Effector CD4-positive, alpha-beta T cell (primary cell): ENCODE measurements around the gene COPS8.

Experiments
- DNase-seq: peaks from one replicate; pipeline ENCODE4 v3.0.0-alpha.2; 2020

COPS8 gene

GRCh38 chr2:237066396-237066795 lies 19.3 kb upstream of the COPS8 start:
- no peak for DNase-seq

GRCh38 chr2:237068005-237068576 lies 17.6 kb upstream of the COPS8 start:
- DNase-seq, result no peak

GRCh38 chr2:237072067-237072931 lies 13.4 kb upstream of the COPS8 start:
- DNase-seq, result peak; percentile 69

DNA sequence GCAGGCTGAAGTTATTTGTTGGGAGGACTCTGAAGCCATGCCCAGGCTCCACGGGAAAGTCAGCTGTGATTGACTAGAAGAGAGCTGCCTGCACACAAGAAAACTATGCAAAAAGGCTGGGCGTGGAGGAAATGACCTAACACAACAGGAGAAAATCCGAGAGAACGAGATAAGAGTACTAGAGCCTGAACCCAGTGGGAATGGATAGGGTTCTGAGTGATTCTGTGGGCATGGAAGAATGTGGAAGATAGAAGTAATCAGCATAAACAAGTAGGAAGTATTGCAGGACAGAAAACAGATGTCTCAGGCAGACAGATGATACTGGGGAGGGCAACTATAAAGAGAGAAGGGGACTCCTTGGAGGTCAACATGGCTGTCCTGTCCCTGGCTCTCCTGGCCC lies 12.1 kb upstream of the COPS8 start:
- DNase-seq, result no peak

DNA sequence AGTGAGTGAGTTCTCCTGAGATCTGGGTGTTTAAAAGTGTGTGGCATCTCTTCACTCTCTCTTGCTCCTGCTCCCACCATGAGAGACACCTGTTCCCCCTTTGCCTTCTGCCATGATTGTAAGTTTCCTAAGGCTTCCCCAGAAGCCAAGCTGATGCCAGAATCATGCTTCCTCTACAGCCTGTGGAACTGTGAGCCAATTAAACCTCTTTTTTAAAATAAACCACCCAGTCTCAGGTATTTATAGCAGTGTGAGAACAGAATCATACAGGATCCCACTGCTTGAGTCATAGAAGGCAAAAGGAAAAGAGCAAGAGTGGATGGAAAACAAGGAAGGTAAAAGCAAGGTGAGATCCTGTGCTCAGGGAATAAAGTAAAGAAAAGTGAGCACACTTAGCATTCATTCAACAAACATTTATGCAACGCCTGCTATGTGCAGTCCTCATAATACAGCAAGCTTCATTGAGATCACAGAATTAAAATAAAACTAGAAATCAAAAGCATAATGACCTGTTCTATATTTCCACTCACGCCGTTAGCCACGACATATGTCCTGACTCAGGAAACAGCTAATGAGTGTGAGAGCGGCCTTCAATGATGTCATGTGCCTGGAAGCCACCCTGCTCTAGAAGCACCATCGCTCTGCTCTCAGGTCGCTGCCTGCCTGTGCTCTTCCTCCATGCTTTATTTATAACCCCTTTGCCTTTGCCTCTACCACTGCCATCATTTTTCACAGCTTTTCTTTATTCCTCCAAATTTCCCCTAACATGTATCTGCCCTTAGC lies 11.3 kb upstream of the COPS8 start:
- DNase-seq, result no peak

DNA sequence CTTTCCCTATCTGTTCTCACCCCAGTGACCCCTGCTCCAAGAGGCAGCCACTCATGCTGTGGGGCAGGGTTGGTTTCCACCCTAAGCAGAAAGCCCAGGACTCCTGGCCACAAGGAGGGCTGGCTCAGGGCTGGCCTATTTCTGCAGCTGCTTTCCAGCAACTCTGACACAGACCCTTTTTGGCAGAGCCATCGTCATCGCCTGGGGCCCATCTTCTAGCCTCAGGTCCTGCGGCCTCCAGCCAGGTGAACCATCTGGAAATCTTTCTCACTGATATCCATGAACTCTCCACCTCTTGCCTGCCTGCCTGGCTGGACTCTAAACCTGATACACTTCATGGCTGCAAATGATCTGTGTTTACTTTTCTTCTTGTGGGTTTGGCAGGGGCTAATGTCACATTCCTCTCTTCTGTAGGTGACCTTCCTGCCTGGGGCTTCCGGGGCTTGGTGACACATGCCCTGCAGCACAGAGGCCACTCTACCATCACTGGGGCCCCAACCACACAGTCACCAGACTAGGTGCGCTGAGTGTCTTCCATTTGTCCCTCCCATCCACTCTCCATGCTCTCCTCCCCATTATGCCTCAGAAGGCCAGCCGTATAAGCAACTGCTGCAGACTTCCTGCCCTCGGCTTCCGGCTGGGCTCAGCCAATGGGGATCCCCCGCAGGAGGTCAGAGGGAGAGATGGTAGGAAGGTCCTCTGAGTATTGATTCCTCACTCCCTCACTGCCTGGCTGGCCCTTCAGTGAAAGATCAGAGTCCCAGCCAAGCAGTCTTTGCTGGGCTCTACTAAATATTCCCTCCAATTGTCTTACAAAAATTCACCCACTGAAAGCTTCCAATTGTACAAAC lies 9.7 kb upstream of the COPS8 start:
- no peak for DNase-seq

DNA sequence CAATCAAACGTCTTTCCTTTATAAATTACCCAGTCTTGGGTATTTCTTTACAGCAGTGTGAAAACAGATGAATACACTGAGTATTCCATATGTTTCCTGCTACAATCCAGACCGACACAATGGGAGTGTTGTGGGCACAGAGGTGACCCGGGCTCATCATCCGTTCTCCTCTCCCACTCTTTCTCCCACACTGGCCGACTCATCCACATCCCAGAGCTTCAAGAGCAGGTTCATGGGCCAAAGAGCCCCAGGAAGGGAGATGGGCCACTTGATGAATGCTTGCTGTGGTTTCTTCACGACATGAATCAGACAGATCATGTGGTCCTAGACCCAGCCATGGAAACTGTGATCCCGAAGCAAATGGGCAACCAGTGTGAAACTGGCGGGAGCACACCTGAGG lies 4.1 kb upstream of the COPS8 start:
- DNase-seq, result no peak

- no peak for DNase-seq
Measured at GRCh38 chr2:237083026-237083425, 2.7 kb upstream of the COPS8 start.

DNA sequence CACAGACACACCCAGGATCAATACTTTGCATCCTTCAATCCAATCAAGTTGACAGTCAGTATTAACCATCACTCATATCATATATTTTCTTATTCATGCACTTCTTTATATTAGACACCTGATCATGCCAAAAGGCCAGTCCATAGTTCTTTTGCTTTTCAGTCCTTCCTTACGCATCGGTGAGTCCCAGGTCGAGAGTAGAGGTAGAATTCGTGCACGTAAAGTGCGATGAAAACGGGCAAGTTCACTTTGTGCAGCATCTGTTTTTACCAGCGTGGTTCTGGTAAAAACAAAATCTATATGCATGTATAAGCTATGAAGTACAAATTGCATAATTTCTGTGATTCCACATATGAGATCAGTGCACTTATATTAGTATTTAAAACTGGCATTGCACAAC lies 1.2 kb upstream of the COPS8 start:
- no peak for DNase-seq

- DNase-seq, result no peak
Measured at GRCh38 chr2:237090906-237091305, 5.2 kb downstream of the COPS8 start.

DNA sequence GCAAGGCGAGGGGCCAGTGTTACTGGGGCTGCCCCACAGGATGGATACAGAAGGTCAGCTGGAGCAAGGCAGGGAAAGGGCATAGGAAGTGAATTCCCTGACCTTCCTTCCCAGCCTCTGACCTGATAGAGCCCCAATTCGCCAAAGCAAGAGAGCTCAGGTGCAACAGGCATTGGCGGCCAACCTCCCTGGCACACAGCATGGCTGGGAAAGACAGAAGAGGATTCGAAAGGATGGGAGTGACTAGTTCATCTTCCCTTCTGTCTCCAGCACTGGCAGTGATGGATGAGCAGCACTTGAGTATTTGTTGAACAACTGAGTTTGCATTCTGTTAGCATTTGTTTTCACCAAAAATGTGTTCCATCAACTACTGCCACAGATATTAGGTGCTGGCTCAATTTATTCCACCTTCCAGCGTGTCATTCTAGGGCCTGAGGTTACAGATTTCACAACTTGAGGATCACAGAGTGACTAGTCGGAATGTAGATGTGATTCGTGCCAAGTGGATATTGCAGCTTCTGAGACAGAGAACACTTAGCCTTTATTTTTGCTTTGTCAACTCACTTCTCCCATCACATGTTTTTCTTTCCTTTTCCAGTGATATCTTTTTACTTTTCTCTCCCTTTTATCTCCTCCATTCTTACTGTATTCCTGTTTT lies 6.2 kb downstream of the COPS8 start:
- no peak for DNase-seq

DNA sequence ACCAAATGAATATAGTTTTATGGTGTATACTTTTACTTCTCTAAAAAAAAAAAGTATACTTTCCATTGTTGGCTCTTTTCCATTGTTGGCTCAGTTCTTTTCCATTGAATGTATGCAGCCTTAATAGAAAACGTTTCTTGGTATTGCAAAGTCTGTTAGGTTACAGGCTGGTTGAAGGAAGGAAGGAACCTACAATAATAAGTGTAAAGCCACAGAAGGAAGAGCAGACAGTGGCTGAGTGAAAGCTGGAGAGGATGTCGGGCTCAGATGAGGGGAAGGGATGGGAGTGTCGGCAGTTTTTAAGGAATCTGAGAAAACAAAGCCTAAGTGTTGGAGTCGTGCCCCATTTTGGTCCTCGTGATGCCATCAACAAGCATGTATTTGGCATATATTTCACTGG lies 6.8 kb downstream of the COPS8 start:
- DNase-seq, result no peak

DNA sequence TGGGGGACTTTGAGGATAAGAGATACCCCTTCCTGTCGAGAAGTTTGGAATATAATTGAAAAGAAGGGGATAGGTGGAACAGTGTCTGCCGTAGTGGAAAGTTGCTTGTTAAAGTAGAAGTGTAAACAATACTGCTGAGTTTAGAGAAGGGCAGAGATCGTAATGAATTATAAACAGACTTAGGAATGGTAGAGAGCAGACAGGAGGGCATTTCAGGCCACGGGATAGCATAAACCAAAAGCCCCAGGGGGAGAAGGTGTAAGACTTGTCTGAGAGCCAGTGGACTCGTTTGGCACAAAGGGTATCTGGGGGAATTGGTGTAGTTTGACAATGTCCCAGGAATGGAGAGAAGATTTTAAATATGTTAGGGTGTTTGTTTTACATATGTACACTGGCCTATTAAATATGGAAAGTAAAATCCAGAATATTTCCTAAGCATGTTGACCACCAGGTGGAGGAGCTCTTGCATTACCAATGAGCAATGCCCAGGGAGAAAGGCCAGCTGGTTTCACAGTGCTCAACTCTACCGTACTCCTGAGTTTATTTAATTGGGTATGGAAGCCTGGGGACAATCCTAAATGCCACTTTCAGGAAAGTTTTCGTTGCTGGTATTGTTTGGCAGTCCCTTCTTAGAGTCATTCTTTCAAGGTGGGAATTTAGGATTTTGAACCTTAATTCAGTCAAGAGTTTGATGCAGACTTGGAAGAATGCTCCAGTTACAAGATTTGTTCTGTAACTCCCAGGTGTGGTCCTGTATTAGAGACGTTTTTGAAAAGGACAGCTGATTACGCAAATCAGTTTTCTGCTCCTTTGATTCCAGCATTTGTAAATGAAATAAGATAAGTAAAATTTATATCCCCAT lies 7.5 kb downstream of the COPS8 start:
- DNase-seq, result no peak

GRCh38 chr2:237096201-237096600 lies 10.5 kb downstream of the COPS8 start:
- no peak for DNase-seq

DNA sequence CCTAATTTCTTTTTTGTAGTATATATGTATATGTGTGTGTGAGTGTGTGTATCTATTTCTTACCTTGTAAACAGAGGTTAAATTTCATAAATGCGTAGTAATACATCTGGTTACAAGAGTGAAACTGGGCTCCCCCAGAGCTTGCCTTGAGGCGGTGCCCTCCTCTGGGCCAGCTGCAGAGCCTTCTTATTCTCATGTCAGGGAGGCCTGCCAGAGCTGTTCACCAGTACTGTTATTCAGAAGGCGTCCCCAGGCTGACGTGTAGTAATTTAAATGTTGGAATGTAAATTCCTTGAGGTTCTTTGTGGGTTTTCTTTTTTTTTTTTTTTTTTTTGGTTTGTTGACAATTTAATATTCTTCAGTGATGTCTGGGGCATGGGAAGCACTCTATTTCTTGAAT lies 11.2 kb downstream of the COPS8 start:
- DNase-seq, result no peak

- no peak for DNase-seq
Measured at GRCh38 chr2:237097326-237097910, 11.7 kb downstream of the COPS8 start.

GRCh38 chr2:237097911-237098702 lies 12.4 kb downstream of the COPS8 start:
- DNase-seq, result no peak

- no peak for DNase-seq
Measured at GRCh38 chr2:237099804-237100203, 14.1 kb downstream of the COPS8 start.

DNA sequence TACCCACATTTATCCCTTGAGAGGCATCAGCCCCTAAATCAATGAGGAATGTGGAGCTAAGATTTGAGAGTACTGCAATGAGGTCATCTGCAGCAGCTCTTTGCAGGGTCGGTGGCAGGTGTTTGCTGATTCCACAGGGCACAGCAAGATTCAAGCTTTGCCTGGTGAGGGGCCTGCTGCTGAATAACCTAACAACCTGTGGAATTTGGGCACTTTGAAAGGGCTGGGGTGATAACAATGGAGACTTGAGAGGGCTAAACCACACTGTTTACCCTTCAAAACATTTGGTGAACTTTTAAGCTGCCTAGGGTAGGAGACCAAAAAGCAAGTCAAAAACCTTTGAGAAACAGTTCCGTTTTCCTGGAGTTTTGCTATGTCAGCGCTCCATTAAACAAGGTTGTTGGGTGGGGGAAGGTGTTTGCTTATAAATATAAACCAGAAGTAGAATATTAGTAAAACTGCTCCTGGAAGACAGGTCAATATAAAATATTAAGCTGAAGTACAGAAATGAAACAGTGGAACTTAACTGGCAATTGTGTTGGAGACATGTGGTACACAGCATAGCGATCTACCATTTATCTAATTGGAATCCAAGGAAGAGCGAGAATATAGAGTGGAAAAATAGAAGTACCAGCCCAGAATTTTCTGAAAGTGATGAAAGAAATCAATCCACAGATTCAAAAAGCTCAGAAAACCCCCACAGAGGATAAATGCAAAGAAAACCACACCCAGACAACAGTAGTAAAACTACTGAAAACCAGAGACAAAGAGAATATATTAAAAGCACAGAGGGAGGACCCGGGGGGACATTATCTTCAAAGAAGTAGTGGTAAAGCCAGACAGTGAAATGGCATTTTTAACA lies 15.7 kb downstream of the COPS8 start:
- DNase-seq, result no peak
